GM23338 (cell line): Measurements from ENCODE around the gene TET2. TPM values are rescaled to one million over a fixed set of nuclear protein-coding genes. Genes with fewer than 3 reads are reported as not detected.

ENCODE experiments used
- ATAC-seq: fragments of 200-7000 bp; cut with Tn5 transposase; 3 replicates; pipeline ENCODE4 v1.9.1; 2020
- DNase-seq: peaks from one replicate; pipeline ENCODE4 v3.0.0-alpha.2; 2015; ENCODE audit warnings: low spot score
- H2AFZ ChIP-seq: fragments of 200-600 bp; sonication (generic); 2 replicates; pipeline ENCODE4 v1.8.0; 2016; ENCODE audit warnings: antibody characterized with exemption, mild to moderate bottlenecking, moderate library complexity
- H3F3A ChIP-seq: fragments of 200-600 bp; sonication (generic); replicated peaks from 2 replicates; pipeline ENCODE4 v1.8.0; 2017; ENCODE audit warnings: antibody characterized with exemption, mixed run types, low read depth
- H3K27ac ChIP-seq: fragments of 200-600 bp; sonication (generic); 2 replicates; pipeline ENCODE4 v1.6.1; 2016; ENCODE audit warnings: low read depth
- H3K27me3 ChIP-seq: fragments of 200-600 bp; sonication (generic); 2 replicates; pipeline ENCODE4 v1.8.0; 2016; ENCODE audit warnings: mild to moderate bottlenecking, mixed run types, moderate library complexity; ENCODE audit not compliant: insufficient read depth
- H3K36me3 ChIP-seq: fragments of 200-600 bp; sonication (generic); 2 replicates; pipeline ENCODE4 v1.8.0; 2016; ENCODE audit warnings: mild to moderate bottlenecking; ENCODE audit not compliant: insufficient read depth
- H3K4me1 ChIP-seq: fragments of 200-600 bp; sonication (generic); 2 replicates; pipeline ENCODE4 v1.8.0; 2016; ENCODE audit warnings: mild to moderate bottlenecking, moderate library complexity; ENCODE audit not compliant: insufficient read depth
- H3K4me2 ChIP-seq: fragments of 200-600 bp; sonication (generic); 2 replicates; pipeline ENCODE4 v1.7.1; 2017; ENCODE audit warnings: mixed run types
- H3K4me3 ChIP-seq: fragments of 200-600 bp; sonication (generic); 2 replicates; pipeline ENCODE4 v1.6.1; 2016; ENCODE audit warnings: mixed run types
- H3K79me2 ChIP-seq: fragments of 200-600 bp; sonication (generic); replicated peaks from 2 replicates; pipeline ENCODE4 v1.8.0; 2017; ENCODE audit warnings: mild to moderate bottlenecking; ENCODE audit not compliant: insufficient read depth
- H3K9me2 ChIP-seq: fragments of 200-600 bp; sonication (generic); 2 replicates; pipeline ENCODE4 v1.8.0; 2017; ENCODE audit not compliant: insufficient read depth
- H4K20me1 ChIP-seq: fragments of 200-600 bp; sonication (generic); replicated peaks from 2 replicates; pipeline ENCODE4 v1.8.0; 2017; ENCODE audit warnings: mild to moderate bottlenecking; ENCODE audit not compliant: insufficient read depth
- H3K27ac Mint-ChIP-seq: 2 replicates; pipeline ENCODE4 v1.8.0; 2020; ENCODE audit warnings: inconsistent platforms, mild to moderate bottlenecking, moderate library complexity, mixed read lengths
- H3K27me3 Mint-ChIP-seq: 3 replicates; pipeline ENCODE4 v1.8.0; 2022; ENCODE audit warnings: low read depth, mild to moderate bottlenecking, moderate library complexity, mixed read lengths, inconsistent platforms; ENCODE audit not compliant: insufficient read depth, poor library complexity
- H3K36me3 Mint-ChIP-seq: 3 replicates; pipeline ENCODE4 v1.8.0; 2021; ENCODE audit warnings: low read depth, mild to moderate bottlenecking, inconsistent platforms, moderate library complexity, mixed read lengths
- H3K4me1 Mint-ChIP-seq: 3 replicates; pipeline ENCODE4 v1.8.0; 2020; ENCODE audit warnings: mild to moderate bottlenecking, inconsistent platforms, mixed read lengths
- H3K4me3 Mint-ChIP-seq: 3 replicates; pipeline ENCODE4 v1.8.0; 2021; ENCODE audit warnings: moderate library complexity, mild to moderate bottlenecking, inconsistent platforms, mixed read lengths
- H3K9me3 Mint-ChIP-seq: 3 replicates; pipeline ENCODE4 v1.8.0; 2020; ENCODE audit warnings: moderate library complexity, mild to moderate bottlenecking, inconsistent platforms, mixed read lengths
- EZH2 ChIP-seq: fragments of 200-600 bp; sonication (generic); IDR thresholded peaks from one replicate; pipeline ENCODE4 v1.8.0; 2017; ENCODE audit warnings: antibody characterized with exemption, mild to moderate bottlenecking, low read depth; ENCODE audit not compliant: unreplicated experiment
- EZH2phosphoT487 ChIP-seq: fragments of 200-600 bp; sonication (generic); IDR thresholded peaks from one replicate; pipeline ENCODE4 v1.8.1; 2018; ENCODE audit warnings: antibody characterized with exemption; ENCODE audit not compliant: unreplicated experiment
- NANOG ChIP-seq: IDR thresholded peaks from 2 replicates; pipeline ENCODE4 v1.6.1; 2016; ENCODE audit warnings: antibody characterized with exemption, borderline replicate concordance
- POLR2AphosphoS5 ChIP-seq: IDR thresholded peaks from 2 replicates; pipeline ENCODE4 v1.6.1; 2016; ENCODE audit warnings: antibody characterized with exemption, low read depth
- REST ChIP-seq: IDR thresholded peaks from one replicate; pipeline ENCODE4 v1.6.1; 2018; ENCODE audit warnings: antibody characterized with exemption; ENCODE audit not compliant: unreplicated experiment
- STAT1 ChIP-seq: IDR thresholded peaks from one replicate; pipeline ENCODE4 v1.6.1; 2016; ENCODE audit warnings: antibody characterized with exemption; ENCODE audit not compliant: unreplicated experiment
- ZNF331 ChIP-seq: fragments of 250-450 bp; sonication (Bioruptor Pico); IDR thresholded peaks from 2 replicates; pipeline ENCODE4 v1.5.0; 2020; ENCODE audit warnings: low read depth, mild to moderate bottlenecking, moderate library complexity
- ZNF462 ChIP-seq: fragments of 250-450 bp; sonication (Bioruptor Pico); IDR thresholded peaks from 2 replicates; pipeline ENCODE4 v1.5.0; 2020; ENCODE audit warnings: mild to moderate bottlenecking, moderate library complexity
- polyA plus RNA-seq: library from polyadenylated mRNA; unstranded; fragments of >200 nt; fragmentation: Nextera tagmentation; extraction: Ambion mirVana; gene quantifications from 2 replicates; pipeline ENCODE4 v1.2.1, GENCODE V29; 2016
- total RNA-seq: library from RNA; depleted of rRNA; stranded (reverse); fragments of >200 nt; shearing (Covaris generic); gene quantifications from 2 replicates; pipeline ENCODE4 v1.2.3, GENCODE V29; 2014
- TF ChIP-seq, protein P1 (sequence below), 2 experiments: fragments of 200-600 bp in 1 of 2; sonication (generic) in 1 of 2; conservative IDR thresholded peaks; 2 replicates each; pipeline versions ENCODE4 v1.5.1 to v1.6.1; 2016 to 2017; ENCODE audit warnings: antibody characterized with exemption in 2 of 2, low read depth in 2 of 2, mild to moderate bottlenecking in 2 of 2, moderate library complexity in 1 of 2
- TF ChIP-seq, protein P2 (sequence below): IDR thresholded peaks from 2 replicates; pipeline ENCODE4 v1.6.1; 2016; ENCODE audit warnings: antibody characterized with exemption

Gene TET2
- total and polyA plus RNA-seq, 2 experiments from 2014 or later: 1.2 to 2.2 TPM

DNA sequence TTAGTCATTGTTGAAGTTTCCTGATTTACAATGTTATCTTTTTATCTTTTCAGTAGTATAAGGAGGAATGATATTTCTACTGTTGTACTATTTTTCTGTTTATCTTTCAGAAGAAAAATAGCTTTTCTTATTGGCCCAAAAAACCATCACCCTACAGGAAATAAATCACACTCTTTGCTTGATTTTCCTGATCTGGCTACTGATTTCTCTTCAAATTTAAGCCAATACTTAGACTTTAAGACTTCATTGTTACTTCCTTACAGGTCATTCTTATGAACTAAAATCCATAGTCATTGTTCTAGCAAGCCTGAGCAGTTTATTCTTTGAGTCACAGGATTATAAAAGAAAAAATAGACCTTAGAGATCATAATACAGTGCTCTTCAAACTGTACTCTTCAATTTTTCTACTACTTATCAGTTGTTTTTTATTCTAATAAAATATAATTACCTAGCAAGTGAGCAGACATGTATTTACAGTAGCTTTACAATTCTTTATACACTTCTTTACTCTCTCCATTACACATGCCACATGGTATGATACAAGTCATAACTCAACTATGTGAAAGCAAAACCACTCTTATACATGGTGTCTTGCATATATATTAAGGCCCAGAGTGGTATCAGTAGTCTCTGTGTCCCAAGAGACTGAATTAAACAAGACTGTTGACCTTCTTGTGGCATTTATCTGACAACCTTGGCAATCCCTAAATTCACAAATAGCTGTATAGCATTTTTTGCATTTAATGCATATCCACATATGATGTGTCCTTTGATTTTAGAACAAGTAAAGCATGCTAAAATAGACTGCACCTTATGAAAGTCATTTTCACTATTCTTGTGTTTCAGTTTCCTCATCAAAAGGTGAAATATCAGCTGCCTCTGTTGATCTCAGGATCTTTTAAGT, 47.9 kb downstream of the TET2 start:
- Histone ChIP-seq H4K20me1 (no peaks in the 10 kb centered on the region), H3K27me3 (no peaks in the 10 kb centered on the region), H3F3A (no peaks in the 10 kb centered on the region), H3K4me3 (no peak overlapping the region), H2AFZ (no peak overlapping the region), H3K4me2 (no peak overlapping the region), H3K27ac (no peak overlapping the region), H3K36me3 (no peaks in the 10 kb centered on the region), H3K4me1 (peaks cover 7% of the 10 kb centered on the region; the same call in 1 of the 2 replicates), H3K9me2 (no peaks in the 10 kb centered on the region), H3K79me2 (no peaks in the 10 kb centered on the region)
- Mint-ChIP-seq H3K27ac (no peak overlapping the region), H3K4me3 (no peak overlapping the region), H3K27me3 (no peaks in the 10 kb centered on the region), H3K9me3 (no peaks in the 10 kb centered on the region), H3K36me3 (no peaks in the 10 kb centered on the region), H3K4me1 (peaks cover 10% of the 10 kb centered on the region; the same call in 2 of the 3 replicates)
- no peak for DNase-seq
- no peak for ATAC-seq
- TF ChIP-seq STAT1 (no peak), EZH2phosphoT487 (no peak), REST (no peak), POLR2AphosphoS5 (no peak), NANOG (no peak), EZH2 (no peak), ZNF462 (no peak), ZNF331 (CRISPR knock-in tag) (no peak)
- TF ChIP-seq, protein P1, sequence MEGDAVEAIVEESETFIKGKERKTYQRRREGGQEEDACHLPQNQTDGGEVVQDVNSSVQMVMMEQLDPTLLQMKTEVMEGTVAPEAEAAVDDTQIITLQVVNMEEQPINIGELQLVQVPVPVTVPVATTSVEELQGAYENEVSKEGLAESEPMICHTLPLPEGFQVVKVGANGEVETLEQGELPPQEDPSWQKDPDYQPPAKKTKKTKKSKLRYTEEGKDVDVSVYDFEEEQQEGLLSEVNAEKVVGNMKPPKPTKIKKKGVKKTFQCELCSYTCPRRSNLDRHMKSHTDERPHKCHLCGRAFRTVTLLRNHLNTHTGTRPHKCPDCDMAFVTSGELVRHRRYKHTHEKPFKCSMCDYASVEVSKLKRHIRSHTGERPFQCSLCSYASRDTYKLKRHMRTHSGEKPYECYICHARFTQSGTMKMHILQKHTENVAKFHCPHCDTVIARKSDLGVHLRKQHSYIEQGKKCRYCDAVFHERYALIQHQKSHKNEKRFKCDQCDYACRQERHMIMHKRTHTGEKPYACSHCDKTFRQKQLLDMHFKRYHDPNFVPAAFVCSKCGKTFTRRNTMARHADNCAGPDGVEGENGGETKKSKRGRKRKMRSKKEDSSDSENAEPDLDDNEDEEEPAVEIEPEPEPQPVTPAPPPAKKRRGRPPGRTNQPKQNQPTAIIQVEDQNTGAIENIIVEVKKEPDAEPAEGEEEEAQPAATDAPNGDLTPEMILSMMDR (conservative IDR thresholded peaks at IDR 0.05; ENCODE audit: low read depth in 2 of 2): no peak
- TF ChIP-seq, protein P2, sequence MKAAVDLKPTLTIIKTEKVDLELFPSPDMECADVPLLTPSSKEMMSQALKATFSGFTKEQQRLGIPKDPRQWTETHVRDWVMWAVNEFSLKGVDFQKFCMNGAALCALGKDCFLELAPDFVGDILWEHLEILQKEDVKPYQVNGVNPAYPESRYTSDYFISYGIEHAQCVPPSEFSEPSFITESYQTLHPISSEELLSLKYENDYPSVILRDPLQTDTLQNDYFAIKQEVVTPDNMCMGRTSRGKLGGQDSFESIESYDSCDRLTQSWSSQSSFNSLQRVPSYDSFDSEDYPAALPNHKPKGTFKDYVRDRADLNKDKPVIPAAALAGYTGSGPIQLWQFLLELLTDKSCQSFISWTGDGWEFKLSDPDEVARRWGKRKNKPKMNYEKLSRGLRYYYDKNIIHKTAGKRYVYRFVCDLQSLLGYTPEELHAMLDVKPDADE: no peak
